HTERT RPE-1 (cell line): ENCODE measurements around the gene SKIC2.
"Not testable (repeated sequence)": the region's sequence is repeated elsewhere in the genome, so short reads cannot be mapped to it uniquely, and the experiment has no call there.

Experiments used
- in situ Hi-C: fragments of 300-500 bp; cut with MboI; formaldehyde crosslinking; loops from 4 replicates; pipeline ENCODE4 v1.14.3; 2020; ENCODE audit warnings: low sequenced_read_pairs

Gene SKIC2

DNA sequence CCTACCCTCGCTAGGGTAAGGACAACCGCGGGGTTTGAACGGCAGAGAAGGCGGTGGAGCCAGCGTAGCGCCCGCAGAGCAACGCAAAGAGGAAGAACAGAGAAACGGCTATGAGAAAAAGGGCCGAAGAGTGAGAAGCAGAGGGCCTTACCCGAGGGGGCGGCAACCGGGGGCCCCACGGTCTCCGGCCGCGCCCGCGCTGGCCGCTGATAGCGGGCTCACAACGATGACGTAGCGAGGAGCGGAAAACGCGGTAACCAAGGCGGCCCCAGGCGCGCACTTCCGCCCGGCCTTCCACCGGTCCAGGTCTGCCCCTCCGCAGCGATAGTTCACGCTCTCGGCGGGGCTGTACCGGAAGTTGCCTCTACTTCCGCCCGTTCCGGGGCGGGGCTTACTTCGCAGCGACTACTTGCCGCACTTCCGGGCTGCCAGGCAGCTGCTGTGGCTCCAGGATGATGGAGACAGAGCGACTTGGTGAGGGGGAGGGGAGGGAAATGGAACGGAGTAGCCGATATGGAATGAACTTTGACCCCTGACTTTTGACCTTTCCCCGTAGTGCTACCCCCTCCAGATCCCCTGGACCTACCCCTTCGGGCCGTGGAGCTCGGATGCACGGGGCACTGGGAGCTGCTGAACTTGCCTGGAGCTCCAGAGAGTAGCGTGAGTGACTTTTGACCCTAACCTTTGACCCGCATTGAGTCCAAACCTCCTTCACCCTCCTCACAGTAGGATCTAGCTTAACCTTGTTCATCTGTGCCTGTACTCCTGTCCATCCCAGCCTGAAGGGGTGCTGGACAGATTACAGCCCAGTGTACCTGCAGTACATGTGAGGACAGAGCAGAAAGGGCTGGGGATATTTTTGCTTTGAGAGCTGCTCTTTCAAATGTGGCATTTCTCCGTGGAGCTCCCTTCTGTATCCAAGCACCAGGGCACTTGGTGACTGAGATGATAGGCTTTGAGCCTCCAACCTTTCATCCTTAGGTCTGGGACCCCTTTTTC is at the start of gene SKIC2, which contains the start of gene NELFE:
SKIC2 (plus strand) TSS at position 435 of the 999 bp plus-strand sequence; CDS start at position 453, 18 bp downstream.
NELFE (minus strand) TSS at position 231 of the 999 bp plus-strand sequence. CDS start 525 bp downstream, outside the sequence.
- in situ Hi-C loops, result no loop called here

DNA sequence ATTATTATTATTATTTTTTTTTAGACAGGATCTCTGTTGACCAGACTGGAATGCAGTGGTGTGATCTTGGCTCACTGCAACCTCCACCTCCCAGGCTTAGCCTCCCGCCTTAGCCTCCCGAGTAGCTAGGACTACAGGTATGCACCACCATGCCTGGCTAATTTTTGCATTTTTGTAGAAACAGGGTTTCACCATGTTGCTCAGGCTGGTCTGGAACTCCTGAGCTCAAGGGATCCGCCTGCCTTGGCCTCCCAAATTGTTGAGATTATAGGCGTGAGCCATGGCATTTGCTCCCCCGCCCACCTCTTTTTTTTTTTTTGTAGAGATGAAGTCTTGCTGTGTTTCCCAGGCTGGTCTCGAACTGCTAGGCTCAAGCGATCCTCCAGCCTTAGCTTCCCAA is 49.7 kb upstream of the SKIC2 start:
- in situ Hi-C loops, result not testable (repeated sequence)

DNA sequence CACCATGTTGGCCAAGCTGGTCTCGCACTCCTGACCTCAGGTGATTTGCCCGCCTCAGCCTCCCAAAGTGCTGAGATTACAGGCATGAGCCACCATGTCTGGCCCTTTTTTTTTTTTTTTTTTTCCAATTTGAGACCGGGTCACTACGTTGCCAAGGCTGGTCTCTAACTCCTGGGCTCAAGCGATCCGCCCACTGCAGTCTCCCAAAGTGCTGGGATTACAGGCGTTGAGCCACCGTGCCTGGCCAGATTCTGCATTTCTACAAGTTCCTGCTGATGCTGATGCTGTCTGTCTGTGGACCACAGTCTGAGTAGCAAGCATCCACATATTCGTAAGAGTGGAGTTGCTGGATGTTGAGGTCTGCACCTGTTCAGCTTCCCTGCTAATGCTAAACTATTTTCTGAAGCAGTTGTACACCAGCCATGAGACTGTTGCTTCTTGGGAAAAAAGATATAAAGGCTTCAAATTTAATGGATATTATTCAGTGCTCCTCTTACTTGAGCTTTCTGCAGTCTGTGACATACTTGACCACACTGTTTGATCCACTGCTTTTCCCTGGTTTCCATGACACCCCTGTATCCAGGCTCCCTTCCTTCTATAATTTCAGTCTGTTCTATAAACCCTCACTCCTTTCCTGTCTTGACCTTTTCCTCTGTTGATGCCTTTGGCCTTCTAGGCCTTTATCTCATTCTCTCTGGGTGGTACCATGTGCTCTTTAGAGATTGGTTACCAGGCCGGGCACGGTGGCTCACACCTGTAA is 47.0 kb upstream of the SKIC2 start:
- in situ Hi-C loops, result no loop called here

DNA sequence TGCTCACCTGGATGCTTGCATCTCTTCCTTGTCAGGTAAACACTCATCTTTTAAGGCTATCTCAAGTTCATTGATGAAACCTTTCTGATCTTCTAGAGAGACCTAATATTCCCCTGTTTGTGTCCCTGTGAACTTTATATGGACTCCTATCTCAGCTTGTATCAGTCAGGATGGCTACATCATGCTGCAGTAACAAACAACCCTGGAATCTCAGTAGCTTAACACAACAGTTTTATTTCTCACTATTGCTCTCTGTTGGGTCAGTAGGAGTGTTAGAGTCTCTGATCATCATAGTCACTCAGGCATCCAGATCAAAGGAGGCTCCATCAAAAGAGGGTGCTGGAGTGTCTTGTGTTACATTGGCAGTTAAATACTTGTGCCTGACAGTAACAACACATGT is 43.6 kb upstream of the SKIC2 start:
- in situ Hi-C loops, result no loop called here

DNA sequence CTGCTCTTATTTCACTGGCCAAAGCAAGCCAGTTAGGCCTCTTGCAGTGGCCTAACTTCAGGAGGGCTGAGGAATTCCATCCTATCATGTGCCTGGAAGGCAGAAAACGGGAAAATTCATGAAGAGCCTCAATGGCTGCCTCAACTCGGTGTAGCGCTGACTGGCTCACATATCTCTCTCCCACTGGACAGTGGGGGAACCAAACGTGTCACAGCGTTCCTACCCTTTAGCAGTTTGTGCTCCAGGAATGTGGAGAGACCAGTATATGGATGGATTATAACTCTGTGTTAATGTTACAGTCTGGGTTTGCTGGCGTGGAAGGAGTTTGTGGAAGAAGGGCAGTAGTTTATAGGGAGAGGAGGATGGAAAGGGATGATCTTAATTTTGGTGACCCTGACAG is 43.2 kb upstream of the SKIC2 start:
- in situ Hi-C loops, result no loop called here

DNA sequence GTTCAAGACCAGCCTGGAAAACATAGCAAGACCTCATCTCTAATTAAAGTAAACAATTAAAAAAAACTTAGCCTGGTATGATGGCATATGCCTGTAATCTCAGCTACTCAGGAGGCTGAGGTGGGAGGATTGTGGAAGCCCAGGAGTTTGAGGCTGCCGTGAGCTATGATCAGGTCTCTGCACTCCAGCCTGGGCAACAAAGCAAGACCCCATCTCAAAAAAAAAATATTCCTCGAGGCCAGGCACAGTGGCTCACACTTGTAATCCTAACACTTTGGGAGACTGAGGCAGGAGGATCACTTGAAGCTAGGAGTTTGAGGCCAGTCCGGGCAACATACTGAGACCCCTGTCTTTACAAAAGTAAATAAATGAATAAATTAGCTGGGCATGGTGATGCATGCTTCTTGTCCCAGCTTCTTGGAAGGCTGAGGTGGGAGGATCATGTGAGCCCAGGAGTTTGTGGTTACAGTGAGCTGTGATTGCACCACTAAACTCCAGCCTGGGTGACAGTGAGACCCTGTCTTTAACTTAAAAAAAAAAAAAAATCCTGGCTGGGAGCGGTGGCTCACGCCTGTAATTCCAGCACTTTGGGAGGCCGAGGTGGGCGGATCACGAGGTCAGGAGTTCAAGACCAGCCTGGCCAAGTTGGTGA is 40.8 kb upstream of the SKIC2 start:
- in situ Hi-C loops, result no loop called here

DNA sequence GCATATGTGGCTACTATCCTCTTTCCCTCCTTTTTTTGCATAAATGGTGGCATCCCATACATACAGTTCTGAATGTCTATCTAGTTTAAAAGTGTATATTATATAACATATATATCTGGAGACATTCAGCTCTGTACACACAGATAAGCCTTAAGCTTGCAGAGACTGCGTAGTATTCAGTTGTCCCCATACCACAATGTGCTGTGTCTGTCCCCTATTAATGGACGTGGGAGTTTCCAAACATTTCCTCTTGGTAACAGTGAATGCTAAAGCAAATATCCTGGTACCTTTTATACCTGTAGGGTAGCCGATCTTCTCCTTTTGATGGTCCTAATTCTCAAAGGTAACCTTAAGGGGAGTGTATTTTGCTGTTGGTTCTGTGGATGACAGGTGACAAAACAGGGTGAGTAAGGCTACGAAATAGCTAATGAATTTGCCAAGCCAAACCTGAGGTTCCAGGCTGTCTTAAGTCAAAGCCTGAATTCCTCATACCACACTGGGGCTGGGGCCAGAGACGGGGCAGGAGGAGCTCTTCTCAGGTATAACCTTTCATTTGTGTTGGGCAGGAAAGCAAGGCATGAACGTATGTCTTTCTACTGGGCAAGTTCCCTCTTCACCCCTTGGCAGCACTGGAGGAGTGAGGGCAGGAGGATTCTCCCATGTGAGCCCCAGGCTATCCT is 39.2 kb upstream of the SKIC2 start:
- in situ Hi-C loops, result no loop called here

DNA sequence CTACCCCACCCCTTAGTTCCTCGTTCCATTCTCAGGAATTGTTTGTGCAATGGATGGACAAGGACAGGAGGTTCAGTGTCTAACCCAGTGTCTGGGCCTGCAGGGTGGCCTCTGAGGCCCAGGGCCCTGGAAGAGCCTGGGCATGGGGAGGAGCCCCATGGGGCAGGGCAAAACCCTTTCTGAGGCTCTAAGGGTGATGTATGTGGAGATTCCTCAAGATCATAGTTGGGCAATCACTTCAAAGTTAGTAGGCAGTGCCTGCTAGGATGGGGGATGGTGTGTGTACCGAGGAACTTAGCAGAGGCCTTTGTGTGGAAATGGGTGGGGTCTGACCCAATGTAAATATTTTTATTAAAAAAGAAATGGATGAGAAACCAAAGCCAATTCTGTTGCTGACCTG is 38.2 kb upstream of the SKIC2 start:
- in situ Hi-C loops, result no loop called here

DNA sequence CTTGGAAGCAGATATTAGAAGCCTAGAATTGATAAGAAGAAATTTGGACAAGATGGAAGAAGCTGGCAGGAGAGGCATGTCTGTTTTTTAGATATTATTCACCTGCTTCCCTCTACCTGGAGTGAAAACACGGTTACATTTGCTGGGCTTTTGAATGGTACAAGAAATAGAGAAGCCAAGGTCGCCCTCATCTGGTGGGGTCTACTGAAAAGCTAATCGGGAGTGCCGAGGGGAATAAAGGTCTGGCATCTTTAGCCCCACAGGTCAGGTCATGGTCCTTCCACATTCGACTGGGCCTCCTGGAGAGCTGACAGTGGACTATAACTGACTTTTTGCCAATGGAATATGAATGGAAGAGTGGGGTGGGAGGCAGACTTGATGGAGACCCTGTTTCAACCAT is 36.0 kb upstream of the SKIC2 start:
- in situ Hi-C loops, result no loop called here

DNA sequence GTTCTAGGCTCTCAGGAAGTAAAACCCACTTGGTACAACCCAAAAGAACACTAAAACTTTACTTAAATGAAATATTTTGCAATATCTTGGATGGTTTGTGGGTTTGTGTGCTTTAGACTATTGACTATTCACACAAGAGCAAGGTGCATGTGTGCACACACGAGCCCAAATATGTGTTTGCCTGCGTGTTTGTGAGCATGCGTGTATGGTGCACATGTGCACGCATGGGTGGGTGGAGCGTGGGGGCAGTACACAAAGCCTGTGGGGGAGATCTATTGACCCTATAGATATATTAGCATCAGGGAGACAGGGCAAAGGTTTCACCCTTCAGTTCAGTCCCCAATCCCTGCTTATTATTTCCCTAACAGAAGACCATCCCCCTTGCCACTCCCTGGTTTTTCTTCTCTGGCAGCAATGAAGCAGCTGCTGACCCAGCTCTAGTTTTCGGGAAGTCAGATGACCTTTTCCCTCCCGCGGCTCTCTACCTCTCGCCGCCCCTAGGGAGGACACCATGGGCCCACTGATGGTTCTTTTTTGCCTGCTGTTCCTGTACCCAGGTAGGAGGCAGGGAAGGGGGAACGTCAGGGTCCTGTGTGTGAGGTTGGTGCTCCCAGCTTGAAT is 31.6 kb upstream of the SKIC2 start, which contains the start of gene C2:
C2 (plus strand) TSS at position 476 of the 621 bp plus-strand sequence; CDS start at position 512, 36 bp downstream.
- in situ Hi-C loops, result no loop called here

DNA sequence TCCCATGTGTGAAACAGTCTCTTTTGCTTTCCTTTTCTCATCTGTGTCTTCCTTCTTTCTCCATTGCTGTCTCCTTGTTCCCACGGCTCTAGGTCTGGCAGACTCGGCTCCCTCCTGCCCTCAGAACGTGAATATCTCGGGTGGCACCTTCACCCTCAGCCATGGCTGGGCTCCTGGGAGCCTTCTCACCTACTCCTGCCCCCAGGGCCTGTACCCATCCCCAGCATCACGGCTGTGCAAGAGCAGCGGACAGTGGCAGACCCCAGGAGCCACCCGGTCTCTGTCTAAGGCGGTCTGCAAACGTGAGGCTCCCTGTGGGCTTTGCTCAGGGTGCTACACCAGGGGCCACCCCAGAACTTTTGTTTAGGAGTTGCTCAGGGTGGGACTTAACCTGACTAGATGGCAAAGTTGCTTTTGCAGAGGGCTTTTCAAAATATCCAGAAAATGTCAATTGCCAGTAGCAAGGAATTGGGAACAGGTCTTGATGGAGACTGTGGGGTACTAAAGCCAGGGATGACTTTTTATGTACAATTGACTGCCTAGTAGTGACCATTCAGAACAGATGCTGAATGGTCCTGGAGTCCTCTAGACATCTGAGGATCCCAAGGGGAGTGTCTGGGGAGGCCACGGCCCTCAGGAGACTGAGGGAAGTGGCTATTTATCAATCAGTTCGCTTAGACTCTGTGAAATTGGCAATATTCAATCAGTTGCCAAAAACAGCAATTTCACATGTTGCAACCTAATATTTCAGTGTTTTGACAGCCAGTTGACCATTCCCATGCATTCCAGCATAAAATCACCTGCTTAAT is 30.9 kb upstream of the SKIC2 start:
- in situ Hi-C loops, result no loop called here

DNA sequence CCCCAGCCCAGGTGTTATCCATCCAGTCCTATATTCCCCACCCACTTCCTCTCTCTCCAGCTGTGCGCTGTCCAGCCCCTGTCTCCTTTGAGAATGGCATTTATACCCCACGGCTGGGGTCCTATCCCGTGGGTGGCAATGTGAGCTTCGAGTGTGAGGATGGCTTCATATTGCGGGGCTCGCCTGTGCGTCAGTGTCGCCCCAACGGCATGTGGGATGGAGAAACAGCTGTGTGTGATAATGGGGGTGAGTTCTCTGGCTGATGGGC is 30.4 kb upstream of the SKIC2 start:
- in situ Hi-C loops, result no loop called here

DNA sequence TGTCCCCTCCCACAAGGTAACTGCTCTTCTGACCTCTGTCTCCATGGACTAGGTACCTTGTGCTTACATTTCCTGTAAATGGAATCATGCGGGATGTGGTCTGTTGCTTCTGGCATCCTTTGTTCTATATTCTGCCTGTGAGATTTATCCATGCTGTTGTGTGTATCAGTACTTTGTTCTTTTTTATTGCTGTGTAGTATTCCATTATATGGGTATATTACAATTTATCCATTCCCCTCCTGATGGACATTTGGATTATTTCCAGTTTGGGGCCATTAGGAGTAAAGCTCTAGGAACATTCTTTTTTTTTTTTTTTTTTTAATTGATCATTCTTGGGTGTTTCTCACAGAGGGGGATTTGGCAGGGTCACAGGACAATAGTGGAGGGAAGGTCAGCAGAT is 28.0 kb upstream of the SKIC2 start:
- in situ Hi-C loops, result no loop called here

DNA sequence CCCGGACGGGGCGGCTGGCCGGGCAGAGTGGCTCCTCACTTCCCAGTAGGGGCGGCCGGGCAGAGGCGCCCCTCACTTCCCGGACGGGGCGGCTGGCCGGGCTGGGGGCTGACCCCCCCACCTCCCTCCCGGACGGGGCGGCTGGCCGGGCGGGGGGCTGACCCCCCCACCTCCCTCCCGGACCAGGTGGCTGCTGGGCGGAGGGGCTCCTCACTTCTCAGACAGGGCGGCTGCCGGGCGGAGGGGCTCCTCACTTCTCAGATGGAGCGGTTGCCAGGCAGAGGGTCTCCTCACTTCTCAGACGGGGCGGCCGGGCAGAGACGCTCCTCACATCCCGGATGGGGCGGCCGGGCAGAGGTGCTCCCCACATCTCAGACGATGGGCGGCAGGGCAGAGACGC is 26.8 kb upstream of the SKIC2 start:
- in situ Hi-C loops, result not testable (repeated sequence)

DNA sequence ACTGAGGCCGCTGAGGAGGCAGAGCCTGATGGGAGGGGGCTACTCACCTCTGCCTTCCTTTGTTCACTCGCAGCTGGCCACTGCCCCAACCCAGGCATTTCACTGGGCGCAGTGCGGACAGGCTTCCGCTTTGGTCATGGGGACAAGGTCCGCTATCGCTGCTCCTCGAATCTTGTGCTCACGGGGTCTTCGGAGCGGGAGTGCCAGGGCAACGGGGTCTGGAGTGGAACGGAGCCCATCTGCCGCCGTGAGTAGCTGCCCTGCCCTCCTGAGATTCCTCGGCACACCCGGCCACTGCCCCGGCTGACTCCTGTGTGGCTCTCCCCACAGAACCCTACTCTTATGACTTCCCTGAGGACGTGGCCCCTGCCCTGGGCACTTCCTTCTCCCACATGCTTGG is 25.4 kb upstream of the SKIC2 start:
- in situ Hi-C loops, result no loop called here

DNA sequence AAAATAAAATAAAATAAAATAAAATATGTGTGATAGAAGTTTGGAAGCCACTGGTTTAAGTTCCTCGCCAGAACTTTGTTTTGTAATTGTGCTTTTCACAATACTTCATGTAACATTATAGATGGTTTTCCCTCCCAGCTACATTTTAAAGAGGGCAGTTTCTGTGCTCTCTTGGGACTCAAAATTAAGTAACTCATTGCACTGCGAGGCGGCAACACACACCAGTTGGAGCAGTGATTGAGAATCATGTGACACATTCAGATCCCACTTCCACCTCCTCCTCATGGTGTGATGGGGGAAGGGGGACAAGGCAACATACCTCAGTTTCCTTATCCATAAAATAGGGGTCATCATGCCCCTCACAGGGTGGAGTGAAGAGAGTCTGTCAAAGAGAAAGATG is 24.0 kb upstream of the SKIC2 start:
- in situ Hi-C loops, result no loop called here

DNA sequence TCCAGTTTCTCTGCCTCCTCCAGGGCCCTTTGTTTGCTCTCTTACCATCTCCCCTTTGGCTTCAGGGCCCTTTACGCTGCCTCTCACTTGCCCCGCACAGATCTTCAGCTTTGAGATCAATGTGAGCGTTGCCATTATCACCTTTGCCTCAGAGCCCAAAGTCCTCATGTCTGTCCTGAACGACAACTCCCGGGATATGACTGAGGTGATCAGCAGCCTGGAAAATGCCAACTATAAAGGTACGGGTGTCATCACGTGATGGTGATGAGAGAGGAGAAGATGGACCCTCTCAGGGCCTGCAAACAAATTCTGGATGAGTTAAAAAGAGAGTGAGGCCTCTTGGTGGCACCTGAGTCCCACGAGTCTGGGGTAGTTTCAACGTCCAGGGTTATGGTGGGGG is 23.2 kb upstream of the SKIC2 start:
- in situ Hi-C loops, result no loop called here

DNA sequence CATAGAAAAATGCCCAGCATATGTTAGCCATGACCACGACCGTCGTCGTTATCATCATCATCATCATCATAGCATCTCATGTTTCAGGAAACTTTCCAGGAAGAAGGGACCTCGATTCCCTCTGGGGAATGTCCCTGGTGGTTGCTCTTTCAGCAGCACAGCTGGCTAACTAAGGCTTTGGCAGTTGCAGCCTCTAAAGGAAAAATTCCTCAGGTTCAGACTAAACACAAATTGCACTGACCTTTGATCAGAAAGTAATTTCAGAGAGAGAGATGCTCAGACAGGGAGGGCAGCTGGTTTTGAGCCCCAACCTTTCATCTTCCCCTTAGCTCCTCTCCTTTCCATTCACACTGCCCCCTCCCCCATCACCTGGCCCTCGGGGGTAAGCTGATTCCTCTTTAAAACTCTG is 18.7 kb upstream of the SKIC2 start:
- in situ Hi-C loops, result no loop called here

DNA sequence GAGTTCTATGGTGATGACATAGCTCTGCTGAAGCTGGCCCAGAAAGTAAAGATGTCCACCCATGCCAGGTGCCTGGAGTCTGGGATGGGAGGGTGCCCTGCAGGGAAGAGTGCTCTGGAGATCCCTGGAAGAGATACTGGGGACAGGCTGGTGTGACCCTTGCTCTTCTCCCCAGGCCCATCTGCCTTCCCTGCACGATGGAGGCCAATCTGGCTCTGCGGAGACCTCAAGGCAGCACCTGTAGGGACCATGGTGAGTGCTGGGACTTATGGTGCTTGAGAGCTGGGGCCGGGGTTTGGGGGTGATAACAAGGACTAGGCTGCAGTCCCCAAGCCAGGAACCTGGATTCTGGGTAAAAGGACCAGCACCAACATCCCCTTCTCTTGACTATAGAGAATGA is 15.2 kb upstream of the SKIC2 start:
- in situ Hi-C loops, result no loop called here

DNA sequence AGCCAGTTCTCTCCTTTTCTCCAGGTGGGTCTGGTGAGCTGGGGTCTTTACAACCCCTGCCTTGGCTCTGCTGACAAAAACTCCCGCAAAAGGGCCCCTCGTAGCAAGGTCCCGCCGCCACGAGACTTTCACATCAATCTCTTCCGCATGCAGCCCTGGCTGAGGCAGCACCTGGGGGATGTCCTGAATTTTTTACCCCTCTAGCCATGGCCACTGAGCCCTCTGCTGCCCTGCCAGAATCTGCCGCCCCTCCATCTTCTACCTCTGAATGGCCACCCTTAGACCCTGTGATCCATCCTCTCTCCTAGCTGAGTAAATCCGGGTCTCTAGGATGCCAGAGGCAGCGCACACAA is 13.8 kb upstream of the SKIC2 start:
- in situ Hi-C loops, result no loop called here
